HL-60 (cell line): ENCODE data around the gene KCNH4.

ENCODE experiments used
- GABPA ChIP-seq: IDR thresholded peaks from 2 replicates; pipeline ENCODE4 v1.6.1; 2012; ENCODE audit warnings: low read depth
- POLR2AphosphoS5 ChIP-seq: IDR thresholded peaks from 2 replicates; pipeline ENCODE4 v1.6.1; 2012; ENCODE audit warnings: low read depth
- SPI1 ChIP-seq: IDR thresholded peaks from 2 replicates; pipeline ENCODE4 v1.6.1; 2012; ENCODE audit warnings: low read depth, mild to moderate bottlenecking, borderline replicate concordance
- TF ChIP-seq, protein P1 (sequence below): IDR thresholded peaks from one replicate; pipeline ENCODE4 v1.5.1; 2011; ENCODE audit warnings: low read length, control low read depth, inconsistent platforms; ENCODE audit not compliant: insufficient read depth
- TF ChIP-seq, protein P2 (sequence below): IDR thresholded peaks from 2 replicates; pipeline ENCODE4 v1.6.1; 2012; ENCODE audit warnings: low read depth; ENCODE audit not compliant: insufficient replicate concordance

DNA sequence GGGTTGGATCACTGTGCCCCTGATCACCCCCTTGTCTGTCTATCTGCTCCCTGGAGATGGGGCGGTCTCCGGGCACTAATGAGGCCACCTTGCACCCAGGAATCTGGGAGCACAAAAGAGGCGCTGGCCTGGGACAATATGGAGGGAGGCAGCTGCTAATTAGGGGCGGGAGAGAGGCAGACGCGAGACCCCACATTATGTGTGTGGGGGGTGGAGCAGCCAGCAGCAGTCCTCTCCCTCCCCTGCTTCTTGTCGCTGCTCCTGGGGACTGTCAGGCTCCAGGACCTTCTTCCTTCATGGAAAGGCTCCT, 4.6 kb upstream of the KCNH4 start:
- TF ChIP-seq, protein P1, sequence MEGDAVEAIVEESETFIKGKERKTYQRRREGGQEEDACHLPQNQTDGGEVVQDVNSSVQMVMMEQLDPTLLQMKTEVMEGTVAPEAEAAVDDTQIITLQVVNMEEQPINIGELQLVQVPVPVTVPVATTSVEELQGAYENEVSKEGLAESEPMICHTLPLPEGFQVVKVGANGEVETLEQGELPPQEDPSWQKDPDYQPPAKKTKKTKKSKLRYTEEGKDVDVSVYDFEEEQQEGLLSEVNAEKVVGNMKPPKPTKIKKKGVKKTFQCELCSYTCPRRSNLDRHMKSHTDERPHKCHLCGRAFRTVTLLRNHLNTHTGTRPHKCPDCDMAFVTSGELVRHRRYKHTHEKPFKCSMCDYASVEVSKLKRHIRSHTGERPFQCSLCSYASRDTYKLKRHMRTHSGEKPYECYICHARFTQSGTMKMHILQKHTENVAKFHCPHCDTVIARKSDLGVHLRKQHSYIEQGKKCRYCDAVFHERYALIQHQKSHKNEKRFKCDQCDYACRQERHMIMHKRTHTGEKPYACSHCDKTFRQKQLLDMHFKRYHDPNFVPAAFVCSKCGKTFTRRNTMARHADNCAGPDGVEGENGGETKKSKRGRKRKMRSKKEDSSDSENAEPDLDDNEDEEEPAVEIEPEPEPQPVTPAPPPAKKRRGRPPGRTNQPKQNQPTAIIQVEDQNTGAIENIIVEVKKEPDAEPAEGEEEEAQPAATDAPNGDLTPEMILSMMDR: no peak
- TF ChIP-seq, protein P2, sequence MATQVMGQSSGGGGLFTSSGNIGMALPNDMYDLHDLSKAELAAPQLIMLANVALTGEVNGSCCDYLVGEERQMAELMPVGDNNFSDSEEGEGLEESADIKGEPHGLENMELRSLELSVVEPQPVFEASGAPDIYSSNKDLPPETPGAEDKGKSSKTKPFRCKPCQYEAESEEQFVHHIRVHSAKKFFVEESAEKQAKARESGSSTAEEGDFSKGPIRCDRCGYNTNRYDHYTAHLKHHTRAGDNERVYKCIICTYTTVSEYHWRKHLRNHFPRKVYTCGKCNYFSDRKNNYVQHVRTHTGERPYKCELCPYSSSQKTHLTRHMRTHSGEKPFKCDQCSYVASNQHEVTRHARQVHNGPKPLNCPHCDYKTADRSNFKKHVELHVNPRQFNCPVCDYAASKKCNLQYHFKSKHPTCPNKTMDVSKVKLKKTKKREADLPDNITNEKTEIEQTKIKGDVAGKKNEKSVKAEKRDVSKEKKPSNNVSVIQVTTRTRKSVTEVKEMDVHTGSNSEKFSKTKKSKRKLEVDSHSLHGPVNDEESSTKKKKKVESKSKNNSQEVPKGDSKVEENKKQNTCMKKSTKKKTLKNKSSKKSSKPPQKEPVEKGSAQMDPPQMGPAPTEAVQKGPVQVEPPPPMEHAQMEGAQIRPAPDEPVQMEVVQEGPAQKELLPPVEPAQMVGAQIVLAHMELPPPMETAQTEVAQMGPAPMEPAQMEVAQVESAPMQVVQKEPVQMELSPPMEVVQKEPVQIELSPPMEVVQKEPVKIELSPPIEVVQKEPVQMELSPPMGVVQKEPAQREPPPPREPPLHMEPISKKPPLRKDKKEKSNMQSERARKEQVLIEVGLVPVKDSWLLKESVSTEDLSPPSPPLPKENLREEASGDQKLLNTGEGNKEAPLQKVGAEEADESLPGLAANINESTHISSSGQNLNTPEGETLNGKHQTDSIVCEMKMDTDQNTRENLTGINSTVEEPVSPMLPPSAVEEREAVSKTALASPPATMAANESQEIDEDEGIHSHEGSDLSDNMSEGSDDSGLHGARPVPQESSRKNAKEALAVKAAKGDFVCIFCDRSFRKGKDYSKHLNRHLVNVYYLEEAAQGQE: no peak
- no peak for TF ChIP-seq POLR2AphosphoS5
- no peak for TF ChIP-seq SPI1
- no peak for TF ChIP-seq GABPA
